K562 (cell line): Measurements from ENCODE around the gene UPK2. TPM values are rescaled to one million over a fixed set of nuclear protein-coding genes. Genes with fewer than 3 reads are reported as not detected.

Source experiments
- ARID1B ChIP-seq: fragments of 450-650 bp; IDR thresholded peaks from 2 replicates; pipeline ENCODE4 v1.6.1; 2016; ENCODE audit warnings: antibody characterized with exemption, mild to moderate bottlenecking, inconsistent platforms
- BCL6 ChIP-seq: fragments of 250-450 bp; sonication (Bioruptor Pico); IDR thresholded peaks from 2 replicates; pipeline ENCODE4 v1.4.0; 2020
- BCOR ChIP-seq: fragments of 450-650 bp; IDR thresholded peaks from 2 replicates; pipeline ENCODE4 v1.6.1; 2016
- DPF2 ChIP-seq: fragments of 450-650 bp; IDR thresholded peaks from 2 replicates; pipeline ENCODE4 v1.6.1; 2016
- FOSL1 ChIP-seq: fragments of 200-800 bp; sonication (Bioruptor generic); conservative IDR thresholded peaks from 2 replicates; pipeline ENCODE4 v1.6.1; 2016; ENCODE audit warnings: missing genetic modification characterization, missing compliant biosample characterization
- FOXA1 ChIP-seq: fragments of 450-650 bp; IDR thresholded peaks from 2 replicates; pipeline ENCODE4 v1.6.1; 2016; ENCODE audit warnings: mild to moderate bottlenecking, borderline replicate concordance
- FOXK2 ChIP-seq, 2 experiments: fragments of 450-650 bp; IDR thresholded peaks in 1 of 2; conservative IDR thresholded peaks in 1 of 2; 2 replicates each; pipeline ENCODE4 v1.6.1; 2016; ENCODE audit warnings: low read depth in 2 of 2, mild to moderate bottlenecking in 1 of 2
- HINFP ChIP-seq: fragments of 450-650 bp; conservative IDR thresholded peaks from 2 replicates; pipeline ENCODE4 v1.6.1; 2016; ENCODE audit warnings: missing genetic modification characterization, low read depth, mild to moderate bottlenecking, control low read depth, missing compliant biosample characterization
- HNRNPK ChIP-seq: fragments of 200-400 bp; formaldehyde crosslinking; IDR thresholded peaks from one replicate; pipeline ENCODE4 v1.6.1; 2018; ENCODE audit warnings: mild to moderate bottlenecking, low read depth, low read length; ENCODE audit not compliant: poor library complexity, severe bottlenecking
- POLR3G ChIP-seq: IDR thresholded peaks from 2 replicates; pipeline ENCODE4 v1.6.1; 2011; ENCODE audit not compliant: insufficient read length, insufficient replicate concordance; ENCODE audit errors: extremely low read depth
- SAFB ChIP-seq: fragments of 200-400 bp; formaldehyde crosslinking; IDR thresholded peaks from 2 replicates; pipeline ENCODE4 v1.6.1; 2017; ENCODE audit warnings: low read depth, low read length, borderline replicate concordance
- SAP30 ChIP-seq: fragments of 200-600 bp; sonication (generic); IDR thresholded peaks from 2 replicates; pipeline ENCODE4 v1.6.1; 2012; ENCODE audit warnings: borderline replicate concordance, low read depth, mild to moderate bottlenecking, moderate library complexity, low read length, control low read depth, inconsistent platforms; ENCODE audit not compliant: insufficient read depth, poor library complexity, severe bottlenecking
- SIN3B ChIP-seq: fragments of 450-650 bp; IDR thresholded peaks from 2 replicates; pipeline ENCODE4 v1.6.1; 2017; ENCODE audit warnings: low read depth, mild to moderate bottlenecking, moderate library complexity
- SMARCA4 ChIP-seq: fragments of 450-650 bp; IDR thresholded peaks from 2 replicates; pipeline ENCODE4 v1.6.1; 2016
- SMARCC2 ChIP-seq: fragments of 450-650 bp; IDR thresholded peaks from 2 replicates; pipeline ENCODE4 v1.6.1; 2017; ENCODE audit warnings: antibody characterized with exemption, moderate library complexity, mild to moderate bottlenecking, low read depth
- SUPT5H ChIP-seq: fragments of 450-650 bp; IDR thresholded peaks from 2 replicates; pipeline ENCODE4 v1.6.1; 2016
- THAP7 ChIP-seq: fragments of 250-450 bp; sonication (Bioruptor Pico); IDR thresholded peaks from 2 replicates; pipeline ENCODE4 v1.5.0; 2021
- XRCC5 ChIP-seq: fragments of 200-400 bp; formaldehyde crosslinking; IDR thresholded peaks from 2 replicates; pipeline ENCODE4 v1.6.1; 2017; ENCODE audit warnings: low read depth, mild to moderate bottlenecking, low read length
- ZBED1 ChIP-seq: IDR thresholded peaks from 2 replicates; pipeline ENCODE4 v1.6.1; 2014
- ZBTB33 ChIP-seq: sonication (generic); formaldehyde crosslinking; IDR thresholded peaks from 2 replicates; pipeline ENCODE4 v1.8.1; 2023; ENCODE audit warnings: mild to moderate bottlenecking, missing genetic modification reagents
- ZBTB8A ChIP-seq: fragments of 450-650 bp; IDR thresholded peaks from 2 replicates; pipeline ENCODE4 v1.6.1; 2018; ENCODE audit warnings: mild to moderate bottlenecking, moderate library complexity; ENCODE audit not compliant: partially characterized antibody
- ZNF165 ChIP-seq: fragments of 250-450 bp; sonication (Bioruptor Pico); IDR thresholded peaks from 2 replicates; pipeline ENCODE4 v1.4.0; 2020; ENCODE audit warnings: borderline replicate concordance
- ZNF224 ChIP-seq: sonication (generic); formaldehyde crosslinking; IDR thresholded peaks from 2 replicates; pipeline ENCODE4 v1.8.0; 2022; ENCODE audit warnings: mild to moderate bottlenecking, missing genetic modification reagents
- ZNF431 ChIP-seq: sonication (generic); formaldehyde crosslinking; IDR thresholded peaks from 2 replicates; pipeline ENCODE4 v1.8.0; 2022; ENCODE audit warnings: mild to moderate bottlenecking, missing genetic modification reagents
- ZNF586 ChIP-seq: fragments of 450-650 bp; formaldehyde crosslinking; conservative IDR thresholded peaks from 2 replicates; pipeline ENCODE4 v1.4.0; 2020; ENCODE audit warnings: mild to moderate bottlenecking, moderate library complexity
- ZNF75A ChIP-seq: fragments of 450-650 bp; formaldehyde crosslinking; IDR thresholded peaks from 2 replicates; pipeline ENCODE4 v1.4.0; 2020; ENCODE audit warnings: mild to moderate bottlenecking
- polyA plus RNA-seq, 8 experiments: library from polyadenylated mRNA; depleted of rRNA in 4 of 8; stranded (reverse) in 5 of 8; unstranded in 3 of 8; fragments of >200 nt; fragmentation: Nextera tagmentation in 2 of 8; fragmentation: Illumina TruSeq in 1 of 8; extraction: Ambion mirVana in 2 of 8; extraction: Trizol in 1 of 8; gene quantifications; 2 replicates each; pipeline versions ENCODE4 v1.2.1 to v1.2.3, GENCODE V29; 2011 to 2014; ENCODE audit warnings: inconsistent platforms in 1 of 8, missing spikeins in 1 of 8
- total RNA-seq, 7 experiments: library from RNA; depleted of rRNA in 6 of 7; stranded (reverse); fragments of >200 nt in 6 of 7; fragmentation: Illumina TruSeq in 2 of 7; extraction: Trizol in 2 of 7; gene quantifications; 2 replicates each; pipeline versions ENCODE4 v1.2.1 to v1.2.3, GENCODE V29; 2011 to 2021; ENCODE audit warnings: low replicate concordance in 1 of 7
- TF ChIP-seq, protein P1 (sequence below): fragments of 250-450 bp; sonication (Bioruptor Pico); IDR thresholded peaks from 2 replicates; pipeline ENCODE4 v1.8.0; 2022; ENCODE audit warnings: moderate library complexity, mild to moderate bottlenecking, inconsistent platforms

The UPK2 gene
- total and polyA plus RNA-seq, 9 of the 15 experiments (the other 6 are each of a cell fraction or from before 2014, with no cell fraction given), result not detected

- TF ChIP-seq BCL6 (CRISPR knock-in tag), result no peak
- TF ChIP-seq FOSL1, result peak; percentile 85
- no peak for TF ChIP-seq XRCC5
- peak; percentile 72 for TF ChIP-seq DPF2
- no peak for TF ChIP-seq FOXA1
- TF ChIP-seq SMARCC2, result no peak
- TF ChIP-seq ZNF224 (CRISPR knock-in tag), result no peak
- TF ChIP-seq, protein P1, sequence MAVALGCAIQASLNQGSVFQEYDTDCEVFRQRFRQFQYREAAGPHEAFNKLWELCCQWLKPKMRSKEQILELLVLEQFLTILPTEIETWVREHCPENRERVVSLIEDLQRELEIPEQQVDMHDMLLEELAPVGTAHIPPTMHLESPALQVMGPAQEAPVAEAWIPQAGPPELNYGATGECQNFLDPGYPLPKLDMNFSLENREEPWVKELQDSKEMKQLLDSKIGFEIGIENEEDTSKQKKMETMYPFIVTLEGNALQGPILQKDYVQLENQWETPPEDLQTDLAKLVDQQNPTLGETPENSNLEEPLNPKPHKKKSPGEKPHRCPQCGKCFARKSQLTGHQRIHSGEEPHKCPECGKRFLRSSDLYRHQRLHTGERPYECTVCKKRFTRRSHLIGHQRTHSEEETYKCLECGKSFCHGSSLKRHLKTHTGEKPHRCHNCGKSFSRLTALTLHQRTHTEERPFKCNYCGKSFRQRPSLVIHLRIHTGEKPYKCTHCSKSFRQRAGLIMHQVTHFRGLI, result no peak
- TF ChIP-seq POLR3G, result no peak
- TF ChIP-seq THAP7 (CRISPR knock-in tag), result no peak
- TF ChIP-seq ZBTB8A, result no peak
- TF ChIP-seq SMARCA4, result peak; percentile 68
- TF ChIP-seq ZNF165 (CRISPR knock-in tag), result no peak
- no peak for TF ChIP-seq FOXK2 (conservative IDR thresholded peaks at IDR 0.05 in 1 of 2, IDR thresholded peaks at IDR 0.05 in 1 of 2; ENCODE audit: low read depth in 2 of 2)
- TF ChIP-seq BCOR, result no peak
- no peak for TF ChIP-seq SAFB
- TF ChIP-seq ZNF431 (CRISPR knock-in tag), result 0 out of 2 replicates have a peak, but pooled peaks have one; percentile 0
- no peak for TF ChIP-seq SUPT5H
- no peak for TF ChIP-seq ZBED1
- no peak for TF ChIP-seq SIN3B
- TF ChIP-seq ARID1B, result 0 out of 2 replicates have a peak, but pooled peaks have one; percentile 30
- no peak for TF ChIP-seq HNRNPK
- TF ChIP-seq ZNF75A (CRISPR knock-in tag), result no peak
- no peak for TF ChIP-seq HINFP (tag)
- no peak for TF ChIP-seq ZNF586 (CRISPR knock-in tag)
- TF ChIP-seq SAP30, result no peak
- no peak for TF ChIP-seq ZBTB33 (CRISPR knock-in tag)
These were observed 42.7 kb downstream of the UPK2 start (continued) for GRCh38 chr11:118998822-118999221.
